Fibroblast of gingiva (primary cell): ENCODE data around the gene MED7.
"Not testable (repeated sequence)": the region's sequence is repeated elsewhere in the genome, so short reads cannot be mapped to it uniquely, and the experiment has no call there.

Source experiments
- DNase-seq: peaks from one replicate; pipeline ENCODE4 v3.0.0-alpha.2; 2011; ENCODE audit warnings: low read depth

MED7 gene

DNA sequence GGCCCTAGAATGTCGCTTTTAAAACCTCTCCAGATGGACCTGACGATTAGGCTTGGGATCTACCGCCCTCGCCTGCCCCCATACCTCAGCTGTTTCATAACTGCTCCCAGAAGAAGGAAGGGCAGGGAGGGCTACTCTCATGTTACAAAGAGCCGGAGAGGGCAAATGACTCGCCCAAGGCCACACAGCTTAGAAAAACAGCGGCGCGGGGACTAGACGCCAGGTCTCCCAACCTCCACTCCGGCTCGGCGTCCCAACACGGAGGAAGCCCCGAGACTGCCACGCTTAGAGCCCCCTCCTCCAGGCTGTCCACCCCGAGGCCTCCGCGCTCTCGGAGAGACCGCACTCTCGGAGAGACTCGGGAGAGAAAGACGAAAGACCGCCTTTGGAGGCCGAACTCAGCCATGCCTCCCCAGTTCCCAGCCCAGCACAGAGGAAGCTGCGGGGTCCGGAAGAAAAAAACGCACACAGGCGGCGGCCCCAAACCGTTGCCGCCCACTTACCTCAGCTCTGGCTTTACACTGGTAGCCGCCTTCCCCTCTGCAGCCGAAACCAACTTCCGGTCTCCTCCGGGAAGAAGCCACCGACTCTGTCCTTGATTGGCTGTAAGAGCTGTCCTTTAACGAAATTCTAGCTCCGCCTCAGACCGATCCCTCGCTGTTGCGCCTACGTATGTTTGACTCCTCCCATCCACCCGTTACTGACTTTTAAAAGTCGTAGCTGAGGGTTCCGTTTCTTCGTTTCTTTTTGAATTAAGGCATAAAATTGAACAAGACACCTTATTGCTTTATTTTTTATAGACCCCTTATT is at the start of gene MED7:
TSS of gene MED7 (minus strand) at position 549 of the 810 bp plus-strand sequence. CDS start 3,434 bp downstream, outside the sequence.
- peak; percentile 99 for DNase-seq

DNA sequence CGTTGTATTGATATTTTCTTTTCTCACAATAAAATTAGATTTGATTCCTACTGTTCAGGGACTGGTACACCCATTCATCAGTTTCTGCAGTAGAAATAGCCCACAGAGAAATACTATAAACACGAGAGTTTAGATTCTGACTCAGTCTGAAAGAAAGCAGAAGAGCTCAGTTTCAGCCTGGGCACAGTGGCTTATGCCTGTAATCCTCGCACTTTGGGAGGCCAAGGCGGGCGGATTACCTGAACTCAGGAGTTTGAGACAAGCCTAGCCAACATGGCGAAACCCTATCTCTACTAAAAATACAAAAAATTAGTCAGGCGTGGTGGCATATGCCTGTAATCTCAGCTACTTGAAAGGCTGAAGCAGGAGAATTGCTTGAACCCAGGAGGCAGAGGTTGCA is 46.6 kb upstream of the MED7 start:
- no peak for DNase-seq

- DNase-seq: no peak
Observed at GRCh38 chr5:157188270-157188669, 45.6 kb upstream of the MED7 start.

- no peak for DNase-seq
Observed at GRCh38 chr5:157187046-157187754, 44.5 kb upstream of the MED7 start.

- no peak for DNase-seq
Observed at GRCh38 chr5:157186309-157187045, 43.8 kb upstream of the MED7 start.

DNA sequence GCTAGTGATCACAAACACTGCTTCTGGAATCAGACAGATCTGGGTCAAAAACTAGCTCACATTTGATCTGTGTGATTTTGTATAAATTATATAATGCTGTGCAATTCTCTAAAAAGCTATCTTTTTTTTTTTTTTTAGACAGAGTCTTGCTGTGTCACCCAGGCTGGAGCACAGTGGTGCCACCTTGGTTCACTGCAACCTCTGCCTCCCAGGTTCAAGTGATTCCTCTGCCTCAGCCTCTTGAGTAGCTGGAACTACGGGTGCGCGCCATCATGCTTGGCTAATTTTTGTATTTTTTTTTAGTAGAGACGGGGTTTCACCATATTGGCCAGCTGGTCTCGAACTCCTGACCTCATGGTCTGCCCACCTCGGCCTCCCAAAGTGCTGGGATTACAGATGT is 42.5 kb upstream of the MED7 start:
- DNase-seq: not testable (repeated sequence)

DNA sequence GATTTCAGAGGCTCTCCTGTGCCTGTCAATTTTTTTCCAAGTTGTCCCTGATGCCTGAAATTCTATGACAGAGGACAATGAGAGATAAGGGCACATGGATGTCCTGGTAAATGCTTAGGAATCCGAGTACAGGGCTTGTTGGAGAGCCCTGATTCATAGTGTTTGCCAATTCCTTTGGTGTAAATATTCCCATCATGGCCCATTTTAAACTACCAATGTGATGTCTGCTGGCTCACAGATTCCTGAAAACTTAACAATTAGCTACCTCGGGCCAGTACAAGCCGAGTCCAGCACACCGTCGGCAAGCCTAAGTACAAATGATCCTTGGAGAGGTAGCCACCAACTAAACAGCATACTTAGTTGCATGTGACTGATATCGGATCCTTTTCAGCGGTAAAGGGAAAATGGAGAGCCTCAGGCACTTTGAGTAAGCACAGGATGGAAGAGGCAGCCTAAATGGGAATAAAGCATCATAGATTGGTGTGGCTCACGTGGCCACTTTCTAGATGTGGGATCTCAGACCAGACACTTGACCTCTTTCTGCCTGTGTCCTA is 41.5 kb upstream of the MED7 start:
- DNase-seq: no peak

- no peak for DNase-seq
Observed at GRCh38 chr5:157182143-157182757, 39.6 kb upstream of the MED7 start.

GRCh38 chr5:157180374-157181264 is 38.0 kb upstream of the MED7 start, which contains the start of gene ITK:
TSS of gene ITK (plus strand) at chr5:157180840. CDS start at chr5:157180978, 138 bp downstream.
- DNase-seq: no peak

- no peak for DNase-seq
Observed at GRCh38 chr5:157178966-157179365, 36.3 kb upstream of the MED7 start.

GRCh38 chr5:157177953-157178352 is 35.3 kb upstream of the MED7 start:
- no peak for DNase-seq

GRCh38 chr5:157175071-157175612 is 32.5 kb upstream of the MED7 start:
- DNase-seq: no peak

DNA sequence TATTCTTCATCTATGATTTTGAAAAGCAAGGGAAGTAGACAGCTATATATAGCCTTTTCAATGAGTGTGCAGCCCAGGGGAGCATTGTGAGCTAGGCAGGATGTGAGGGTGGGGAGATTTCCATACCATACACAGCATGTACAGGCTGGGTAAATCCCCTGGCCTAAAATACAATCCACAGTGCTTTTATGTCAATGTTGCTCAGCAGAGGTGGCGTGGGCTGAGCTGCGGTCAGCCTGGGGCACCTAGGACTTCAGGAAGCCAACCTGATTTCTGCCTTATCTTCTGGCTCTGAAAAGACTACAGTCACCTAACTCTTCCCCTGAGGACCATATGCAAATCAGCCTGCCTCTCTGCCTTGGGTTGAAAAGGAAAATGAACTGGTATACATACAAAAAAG is 29.7 kb upstream of the MED7 start:
- no peak for DNase-seq

- no peak for DNase-seq
Observed at GRCh38 chr5:157168286-157168685, 25.6 kb upstream of the MED7 start.

GRCh38 chr5:157167214-157167621 is 24.6 kb upstream of the MED7 start:
- DNase-seq: no peak

GRCh38 chr5:157166214-157167213 is 23.8 kb upstream of the MED7 start, which contains the start of gene GARIN3:
TSS of gene GARIN3 (minus strand) at chr5:157166264. CDS start at chr5:157166168, 96 bp downstream.
- no peak for DNase-seq

GRCh38 chr5:157165668-157166067 is 23.0 kb upstream of the MED7 start:
- DNase-seq: no peak

DNA sequence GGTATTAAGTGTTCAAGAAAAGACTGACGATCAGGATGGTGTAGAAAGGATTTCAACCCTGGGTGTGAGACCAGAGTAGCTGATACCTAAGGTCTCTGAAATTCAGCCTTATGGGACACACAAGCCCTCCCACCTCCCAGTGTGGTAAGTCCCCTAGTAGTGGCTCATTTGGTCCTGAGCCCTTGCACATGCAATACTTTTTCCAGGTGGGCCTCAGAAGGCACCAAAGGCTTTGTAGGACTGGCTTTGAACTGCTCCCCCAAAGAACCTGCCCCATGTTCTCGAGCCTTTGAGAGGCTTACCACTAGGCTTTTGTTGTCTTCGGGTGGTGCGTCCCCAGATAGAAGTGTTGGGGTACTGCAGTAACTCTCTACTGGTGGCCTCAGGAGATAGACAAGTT is 22.6 kb upstream of the MED7 start:
- DNase-seq: no peak

DNA sequence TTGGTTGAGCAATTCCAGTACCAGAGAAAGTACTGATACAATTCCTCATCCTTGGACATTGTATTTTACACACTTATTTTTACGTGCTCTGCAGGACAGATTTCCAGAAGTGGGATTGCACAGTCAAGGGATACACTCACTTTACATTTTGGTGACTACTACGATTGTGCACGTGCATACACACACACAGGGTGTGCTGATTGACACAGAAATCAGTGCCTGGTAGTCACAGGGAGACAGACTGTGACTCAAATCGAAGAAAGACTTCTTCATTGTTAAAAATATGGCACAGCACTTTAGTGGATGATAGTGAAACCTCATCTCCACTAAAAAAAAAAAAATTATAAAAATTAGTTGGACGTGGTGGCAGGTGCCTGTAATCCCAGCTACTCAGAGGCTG is 21.9 kb upstream of the MED7 start:
- no peak for DNase-seq
